Measurements from ENCODE around the gene TAF11L13. TPM values are rescaled to one million over a fixed set of nuclear protein-coding genes. Genes with fewer than 3 reads are reported as not detected.

TAF11L13 gene
- total RNA-seq, 3 donors from 2014 or later, result not detected

GRCh38 chr5:17655921-17656320 lies 24.0 kb downstream of the TAF11L13 start:
- Histone ChIP-seq H3K4me3 (no peak overlapping the region), H3K36me3 (ENCODE audit: low read depth) (no peaks in the 10 kb centered on the region), H3K9me3 (no peaks in the 10 kb centered on the region), H3K4me1 (ENCODE audit: low read depth) (no peaks in the 10 kb centered on the region)
- intact Hi-C loops (cut with DNase I, micrococcal nuclease), result no loop called here
- DNase-seq (no peak), ATAC-seq (no peak)
- no peak for TF ChIP-seq CTCF (IDR thresholded peaks at IDR 0.05)

GRCh38 chr5:17663182-17663581 lies 31.3 kb downstream of the TAF11L13 start:
- ATAC-seq, result no peak
- intact Hi-C loops (cut with DNase I, micrococcal nuclease), result no loop called here
- no peak for TF ChIP-seq CTCF (IDR thresholded peaks at IDR 0.05)
- Histone ChIP-seq H3K36me3 (ENCODE audit: low read depth) (no peaks in the 10 kb centered on the region), H3K9me3 (no peaks in the 10 kb centered on the region), H3K4me3 (no peak overlapping the region), H3K4me1 (ENCODE audit: low read depth) (no peaks in the 10 kb centered on the region)
- DNase-seq, result no peak

DNA sequence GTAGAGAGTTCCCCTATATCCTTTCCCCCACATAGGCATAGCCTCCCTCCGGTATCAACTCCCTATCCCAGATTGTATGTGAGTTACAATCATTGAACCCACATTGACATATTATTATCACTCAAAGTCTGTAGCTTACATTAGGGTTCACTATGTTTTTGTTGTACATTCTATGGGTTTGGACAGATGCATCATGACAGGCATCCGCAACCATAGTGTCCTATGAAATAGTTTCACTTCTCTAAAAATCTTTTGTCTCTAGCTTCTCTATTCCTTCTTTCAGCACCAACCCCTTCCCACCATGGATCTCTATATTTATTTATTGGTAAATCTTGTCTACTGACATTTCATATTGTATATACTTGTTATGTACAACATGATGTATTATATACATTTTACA lies 33.9 kb downstream of the TAF11L13 start:
- Histone ChIP-seq H3K9me3 (no peaks in the 10 kb centered on the region), H3K4me1 (ENCODE audit: low read depth) (no peaks in the 10 kb centered on the region), H3K4me3 (no peak overlapping the region), H3K36me3 (ENCODE audit: low read depth) (no peaks in the 10 kb centered on the region)
- intact Hi-C loops (cut with DNase I, micrococcal nuclease), result no loop called here
- ATAC-seq (no peak), DNase-seq (no peak)
- TF ChIP-seq CTCF (IDR thresholded peaks at IDR 0.05), result no peak

DNA sequence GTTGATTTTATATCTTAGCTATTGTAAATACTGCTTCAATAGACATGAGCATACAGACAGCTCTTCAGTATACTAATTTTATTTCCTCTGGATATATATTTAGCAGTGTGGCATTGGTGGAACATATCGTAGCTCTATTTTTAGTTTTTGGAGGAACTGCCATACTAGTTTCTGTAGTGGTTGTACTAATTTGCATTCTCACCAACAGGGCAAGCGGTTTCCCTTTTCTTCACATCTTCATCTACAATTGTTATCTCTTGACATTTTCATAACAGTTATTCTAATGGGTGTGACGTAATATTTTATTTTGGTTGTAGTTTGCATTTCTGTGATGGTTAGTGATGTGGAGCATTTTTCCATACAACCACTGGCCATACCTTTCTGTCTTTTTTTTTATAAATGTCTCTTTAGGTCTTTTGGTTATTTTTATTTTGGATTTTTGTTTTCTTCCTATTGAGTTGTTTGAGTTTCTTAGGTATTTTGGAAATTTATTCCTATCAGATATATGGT lies 34.9 kb downstream of the TAF11L13 start:
- Histone ChIP-seq H3K9me3 (no peaks in the 10 kb centered on the region), H3K36me3 (ENCODE audit: low read depth) (no peaks in the 10 kb centered on the region), H3K4me1 (ENCODE audit: low read depth) (no peaks in the 10 kb centered on the region), H3K4me3 (no peak overlapping the region)
- DNase-seq, result no peak
- no peak for ATAC-seq
- TF ChIP-seq CTCF (IDR thresholded peaks at IDR 0.05), result no peak
- intact Hi-C loops (cut with DNase I, micrococcal nuclease), result no loop called here

GRCh38 chr5:17670353-17670752 lies 38.5 kb downstream of the TAF11L13 start:
- no peaks in the 10 kb centered on the region for H3K4me1 ChIP-seq (ENCODE audit: low read depth)
- no peak overlapping the region for H3K4me3 ChIP-seq
- no peaks in the 10 kb centered on the region for H3K9me3 ChIP-seq
- ATAC-seq (no peak), DNase-seq (no peak)
- intact Hi-C loops (cut with DNase I, micrococcal nuclease), result no loop called here
- H3K36me3 ChIP-seq (ENCODE audit: low read depth), result no peaks in the 10 kb centered on the region
- no peak for TF ChIP-seq CTCF (IDR thresholded peaks at IDR 0.05)

- Histone ChIP-seq H3K4me1 (ENCODE audit: low read depth) (no peaks in the 10 kb centered on the region), H3K4me3 (no peak overlapping the region), H3K36me3 (ENCODE audit: low read depth) (no peaks in the 10 kb centered on the region), H3K9me3 (no peaks in the 10 kb centered on the region)
- no peak for ATAC-seq
- intact Hi-C loops (cut with DNase I, micrococcal nuclease), result no loop called here
- no peak for DNase-seq
- TF ChIP-seq CTCF (IDR thresholded peaks at IDR 0.05), result no peak
Measured at GRCh38 chr5:17678751-17679324, 47.0 kb downstream of the TAF11L13 start.

Measured in mucosa of descending colon (tissue), 3 donors.